Breast epithelium (tissue), 3 donors: ENCODE measurements around the gene FLT4.

Experiments used
- POLR2A ChIP-seq: fragments of 450-650 bp; IDR thresholded peaks from one replicate; pipeline ENCODE4 v1.6.1; 2016; ENCODE audit warnings: antibody characterized with exemption, mild to moderate bottlenecking, moderate library complexity
- POLR2AphosphoS5 ChIP-seq, 3 donors: sonication (generic); formaldehyde crosslinking; IDR thresholded peaks; one replicate each; pipeline ENCODE4 v1.6.1; 2017; ENCODE audit warnings: antibody characterized with exemption in 3 of 3
- TF ChIP-seq, protein P1 (sequence below), 3 donors: fragments of 450-650 bp; IDR thresholded peaks; one replicate each; pipeline ENCODE4 v1.5.1; 2016 to 2017; ENCODE audit warnings: antibody characterized with exemption in 3 of 3, mild to moderate bottlenecking in 3 of 3, moderate library complexity in 3 of 3

DNA sequence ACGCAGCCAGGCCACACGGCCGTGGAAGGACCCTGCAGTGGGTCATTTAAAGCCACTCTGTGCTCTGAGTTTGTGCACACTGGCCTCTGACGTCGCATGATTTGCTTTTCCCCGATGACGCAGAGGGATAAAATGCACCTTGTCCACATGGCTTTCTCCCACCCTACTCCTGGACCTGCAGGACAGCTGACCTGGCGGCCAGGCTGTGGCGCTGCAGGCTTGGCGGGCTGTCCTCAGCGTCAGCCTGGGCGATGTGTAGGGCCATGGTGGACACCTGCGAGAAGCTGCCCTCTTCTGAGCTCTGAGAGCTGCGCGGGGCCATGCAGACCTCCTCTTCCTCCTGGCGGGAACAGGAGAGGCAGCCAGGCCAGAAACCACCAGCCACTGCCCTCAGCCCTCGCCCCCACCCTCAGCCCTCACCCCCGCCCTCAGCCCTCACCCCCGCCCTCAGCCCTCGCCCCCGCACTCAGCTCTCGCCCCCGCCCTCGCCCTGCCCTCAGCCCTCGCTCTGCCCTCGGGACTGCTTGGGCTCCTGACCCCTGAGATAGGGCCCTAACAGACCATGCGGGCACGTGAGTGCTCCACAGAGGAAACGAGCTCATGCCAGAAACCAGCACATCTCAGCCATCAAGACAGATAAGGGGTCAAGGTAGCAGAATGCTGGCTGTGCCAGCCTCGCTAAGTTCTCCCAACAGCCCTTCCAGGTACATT is 38.1 kb downstream of the FLT4 start:
- TF ChIP-seq, protein P1, sequence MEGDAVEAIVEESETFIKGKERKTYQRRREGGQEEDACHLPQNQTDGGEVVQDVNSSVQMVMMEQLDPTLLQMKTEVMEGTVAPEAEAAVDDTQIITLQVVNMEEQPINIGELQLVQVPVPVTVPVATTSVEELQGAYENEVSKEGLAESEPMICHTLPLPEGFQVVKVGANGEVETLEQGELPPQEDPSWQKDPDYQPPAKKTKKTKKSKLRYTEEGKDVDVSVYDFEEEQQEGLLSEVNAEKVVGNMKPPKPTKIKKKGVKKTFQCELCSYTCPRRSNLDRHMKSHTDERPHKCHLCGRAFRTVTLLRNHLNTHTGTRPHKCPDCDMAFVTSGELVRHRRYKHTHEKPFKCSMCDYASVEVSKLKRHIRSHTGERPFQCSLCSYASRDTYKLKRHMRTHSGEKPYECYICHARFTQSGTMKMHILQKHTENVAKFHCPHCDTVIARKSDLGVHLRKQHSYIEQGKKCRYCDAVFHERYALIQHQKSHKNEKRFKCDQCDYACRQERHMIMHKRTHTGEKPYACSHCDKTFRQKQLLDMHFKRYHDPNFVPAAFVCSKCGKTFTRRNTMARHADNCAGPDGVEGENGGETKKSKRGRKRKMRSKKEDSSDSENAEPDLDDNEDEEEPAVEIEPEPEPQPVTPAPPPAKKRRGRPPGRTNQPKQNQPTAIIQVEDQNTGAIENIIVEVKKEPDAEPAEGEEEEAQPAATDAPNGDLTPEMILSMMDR (IDR thresholded peaks at IDR 0.05) = no peak
- TF ChIP-seq POLR2A (no peak), POLR2AphosphoS5 (IDR thresholded peaks at IDR 0.05) (no peak)
